ENCODE data around the gene RNPS1.
"Not testable (repeated sequence)": the region's sequence is repeated elsewhere in the genome, so short reads cannot be mapped to it uniquely, and the experiment has no call there.

Gene RNPS1

GRCh38 chr16:2282262-2282661, 14.3 kb upstream of the RNPS1 start:
- no peak for DNase-seq

GRCh38 chr16:2280981-2281542, 13.1 kb upstream of the RNPS1 start:
- no peak for DNase-seq

GRCh38 chr16:2280461-2280860, 12.5 kb upstream of the RNPS1 start:
- DNase-seq, result no peak

DNA sequence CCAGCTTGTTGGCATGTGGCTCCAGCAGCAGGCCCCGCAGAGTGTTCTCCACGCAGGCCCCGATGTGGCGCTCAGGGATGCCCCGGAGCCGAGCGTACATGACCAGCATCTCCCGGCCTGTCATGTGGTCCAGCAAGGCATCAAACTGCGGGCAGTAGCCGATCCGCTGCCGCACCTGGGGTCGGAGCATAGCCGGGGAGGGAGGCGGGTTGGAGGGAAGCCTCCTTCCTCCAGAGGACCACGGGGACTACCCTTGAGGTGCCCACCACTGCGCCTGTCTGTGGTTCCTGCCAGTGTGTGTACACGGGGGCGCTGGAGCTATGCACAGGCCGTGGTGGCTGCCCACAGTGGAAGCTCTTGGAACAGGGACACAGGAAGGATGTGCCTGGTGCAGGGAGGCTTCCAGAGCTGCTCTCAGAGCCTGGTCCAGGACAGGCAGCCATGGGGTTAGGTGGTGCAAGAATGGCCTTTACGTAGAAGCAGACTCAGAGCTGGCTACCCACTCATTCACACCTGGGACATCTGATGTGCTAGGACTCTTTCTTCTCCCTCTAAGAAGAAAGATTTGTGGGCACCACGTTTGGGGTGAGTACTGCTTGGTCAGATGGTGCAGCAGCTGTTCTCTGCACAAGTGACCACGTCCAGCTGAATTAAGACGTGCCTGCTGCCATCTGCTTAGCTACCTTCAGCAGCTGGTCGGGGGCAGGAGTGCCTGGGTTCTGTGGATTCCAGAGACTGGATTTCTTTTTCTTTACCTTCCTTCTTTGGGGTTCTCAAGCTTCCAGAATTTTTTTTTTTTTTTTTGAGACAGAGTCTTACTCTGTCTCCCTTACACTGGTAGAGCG, 11.3 kb upstream of the RNPS1 start:
- DNase-seq, result no peak

DNA sequence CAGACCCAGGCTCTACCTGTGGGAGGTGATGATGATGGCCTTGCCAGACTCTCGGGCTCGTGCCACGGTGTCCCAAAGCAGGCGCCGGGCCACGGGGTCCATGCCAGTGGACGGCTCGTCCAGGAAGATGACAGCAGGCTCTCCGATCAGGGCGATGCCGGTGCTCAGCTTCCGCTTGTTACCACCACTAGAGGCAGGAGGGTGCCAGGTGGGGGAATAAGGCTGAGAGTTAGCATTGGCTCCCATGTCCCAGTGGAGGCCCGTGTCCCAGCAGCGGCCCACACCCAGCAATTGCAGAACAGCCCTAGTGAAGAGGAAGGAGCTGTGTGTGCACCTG, 10.3 kb upstream of the RNPS1 start:
- DNase-seq, result no peak

- DNase-seq, result no peak
Observed at GRCh38 chr16:2277466-2278271, 9.7 kb upstream of the RNPS1 start.

GRCh38 chr16:2276368-2277195, 8.7 kb upstream of the RNPS1 start:
- DNase-seq, result no peak

DNA sequence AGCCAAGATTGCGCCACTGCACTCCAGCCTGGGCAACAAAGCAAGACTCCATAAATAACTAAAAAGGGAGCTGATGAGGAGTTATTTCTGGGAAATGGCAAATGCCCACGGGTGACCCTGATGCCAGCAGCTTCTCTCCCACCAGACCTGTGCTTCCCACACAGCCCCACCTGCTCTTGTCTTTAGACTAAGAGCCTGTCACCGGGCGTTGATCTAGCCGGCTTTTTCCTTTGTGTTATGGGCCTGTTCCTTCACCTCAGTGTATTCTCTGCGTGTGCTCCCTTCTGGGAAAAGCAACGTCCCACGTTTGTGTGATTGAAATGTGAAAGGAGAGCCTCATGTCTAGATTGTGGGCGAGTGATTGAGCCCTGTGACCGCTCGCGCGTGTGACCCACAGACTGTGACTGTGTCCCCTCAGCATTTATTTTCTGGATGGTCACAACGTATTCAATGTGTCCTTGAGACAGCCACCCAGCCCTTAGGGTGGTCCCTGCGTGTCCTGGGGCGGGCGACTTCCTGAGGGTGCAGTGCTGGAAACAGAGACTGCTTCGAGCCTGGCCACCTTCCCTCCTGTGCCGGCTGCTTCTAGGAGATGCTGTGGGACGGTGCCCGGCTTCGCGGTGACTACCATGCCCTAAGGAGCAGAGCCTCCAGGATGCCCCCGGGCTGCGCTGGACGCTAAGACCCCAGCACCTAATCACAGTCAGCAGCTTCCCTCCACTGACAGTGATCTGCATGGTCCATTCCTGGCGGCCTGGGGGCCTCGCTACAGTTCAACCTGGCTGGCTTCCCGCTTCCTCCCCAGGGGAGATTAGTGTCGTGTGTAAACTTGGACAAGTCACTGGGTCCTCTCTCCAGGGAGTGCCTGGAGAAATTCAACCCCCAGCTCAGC, 7.8 kb upstream of the RNPS1 start:
- no peak for DNase-seq

GRCh38 chr16:2273931-2274330, 6.0 kb upstream of the RNPS1 start:
- no peak for DNase-seq

DNA sequence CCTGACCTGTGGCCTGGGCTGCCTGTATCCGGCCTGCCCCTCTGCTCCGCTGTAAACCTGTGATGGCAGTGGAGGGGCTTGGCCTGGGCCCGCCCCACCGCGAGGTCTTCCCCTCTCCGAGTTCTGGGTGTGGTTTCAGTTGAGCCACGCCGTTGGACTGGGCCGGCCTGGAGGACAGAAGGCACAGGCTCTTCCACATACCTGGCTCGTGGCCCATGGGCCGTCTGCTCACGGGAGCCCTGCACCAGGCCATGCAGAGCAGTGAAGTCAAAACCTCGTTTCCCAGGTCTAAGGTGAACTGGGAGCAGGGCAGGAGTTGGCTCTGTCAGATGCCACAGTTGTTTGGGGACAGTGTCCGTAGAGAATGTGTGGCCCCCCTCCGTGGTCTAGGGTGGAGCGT, 5.6 kb upstream of the RNPS1 start:
- no peak for DNase-seq

GRCh38 chr16:2271848-2272461, 4.0 kb upstream of the RNPS1 start:
- DNase-seq, result no peak

DNA sequence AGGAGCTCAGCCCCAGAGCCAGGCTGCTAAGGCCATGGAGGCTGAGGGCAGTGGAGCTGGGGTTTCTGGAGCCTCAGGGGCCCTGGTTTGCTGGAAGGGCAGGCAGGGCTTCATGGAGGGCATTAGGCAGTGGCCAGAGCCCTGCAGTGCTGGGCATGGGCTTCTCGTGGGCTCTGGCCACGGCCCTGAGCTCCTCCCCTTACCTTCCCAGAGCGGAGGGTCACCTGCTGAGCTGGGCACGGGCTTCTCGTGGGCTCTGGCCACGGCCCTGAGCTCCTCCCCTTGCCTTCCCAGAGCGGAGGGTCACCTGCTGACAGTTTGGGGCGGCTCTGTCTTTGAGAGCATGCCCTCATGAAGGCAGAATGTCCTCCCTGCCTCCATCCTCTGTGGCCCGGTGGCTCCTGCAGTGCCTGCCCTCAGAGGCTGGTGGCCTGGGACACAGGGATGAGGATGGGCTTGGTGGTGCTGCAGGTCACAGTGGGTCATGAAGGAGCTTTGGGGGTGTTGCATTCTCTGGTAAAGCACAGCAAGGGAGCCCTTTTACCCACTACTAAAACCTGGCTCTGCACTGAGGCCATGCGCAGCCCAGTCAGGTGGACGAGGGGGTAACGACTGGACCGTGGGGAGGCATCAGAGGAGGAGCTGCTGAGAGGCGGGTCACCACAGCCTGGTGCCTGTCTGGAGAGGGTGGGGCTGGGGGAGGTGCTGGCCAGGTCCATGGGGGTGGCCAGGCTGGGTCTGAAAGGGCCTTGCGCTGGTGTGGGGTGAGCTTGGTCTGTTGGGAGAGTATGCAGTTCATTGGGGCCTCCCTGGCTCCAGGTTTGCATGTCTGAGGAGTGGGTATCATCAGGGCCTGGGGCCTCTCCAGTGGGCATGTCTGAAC, 2.9 kb upstream of the RNPS1 start:
- DNase-seq, result no peak

GRCh38 chr16:2270070-2270462, 2.1 kb upstream of the RNPS1 start:
- DNase-seq, result no peak

DNA sequence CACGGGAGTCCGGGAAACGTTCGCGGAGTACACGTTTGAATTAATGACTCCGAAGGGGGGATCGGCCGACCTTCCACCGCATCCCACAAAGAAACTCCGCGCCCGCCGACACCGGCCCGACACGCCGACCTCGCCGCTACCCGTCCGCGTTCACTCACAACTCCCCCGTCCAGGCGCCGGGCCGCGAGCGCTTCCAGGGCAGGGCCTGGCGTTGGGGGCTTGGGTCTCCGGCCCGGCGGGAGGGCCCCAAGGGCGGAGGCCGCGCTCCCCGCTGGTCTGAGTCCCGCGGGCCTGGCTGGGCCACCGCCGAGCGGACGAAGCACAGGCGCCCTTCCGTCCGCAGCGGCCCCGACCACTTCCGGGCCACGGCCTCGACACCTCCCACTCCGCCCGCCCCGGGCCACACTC, 417 bp downstream of the RNPS1 start:
- DNase-seq, result peak in 1 of 2 experiments; percentile 93

- DNase-seq, result not testable (repeated sequence)
Observed at GRCh38 chr16:2266887-2267286, 1.0 kb downstream of the RNPS1 start.

DNA sequence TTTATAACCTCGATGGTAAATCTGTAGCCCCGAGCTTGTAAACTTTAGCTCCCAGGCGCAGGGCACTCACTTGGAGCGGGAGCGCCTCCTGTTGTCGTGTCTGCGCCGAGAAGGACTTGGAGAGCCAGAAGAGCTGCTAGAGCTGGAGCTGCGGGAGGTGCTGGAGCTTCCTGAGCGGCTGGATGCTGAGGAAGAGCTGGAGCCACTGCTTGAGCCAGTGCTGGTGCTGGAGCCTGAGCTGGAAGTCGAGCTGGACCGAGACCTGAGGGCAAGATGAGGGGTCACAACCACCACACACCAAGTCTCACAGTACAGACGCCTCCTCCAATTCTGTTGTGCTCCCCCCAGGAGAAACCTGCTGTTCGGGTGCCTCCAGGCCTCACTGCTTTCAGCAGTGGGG, 4.9 kb downstream of the RNPS1 start:
- not testable (repeated sequence) for DNase-seq

DNA sequence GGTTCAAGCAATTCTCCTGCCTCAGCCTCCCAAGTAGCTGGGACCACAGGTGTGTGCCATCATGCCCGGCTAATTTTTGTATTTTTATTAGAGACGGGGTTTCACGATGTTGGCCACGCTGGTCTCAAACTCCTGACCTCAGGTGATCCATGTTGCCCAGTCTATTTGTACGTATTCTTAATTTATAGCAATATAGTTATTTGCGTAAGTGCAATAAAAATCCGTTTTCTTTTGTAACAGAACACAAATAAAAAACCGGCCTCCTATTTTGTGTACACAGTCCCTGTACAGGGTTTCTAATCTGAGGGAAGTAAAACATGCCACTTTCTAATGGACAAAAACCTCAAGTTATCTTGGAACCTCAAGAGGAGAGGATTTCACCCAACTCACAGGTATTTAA, 7.7 kb downstream of the RNPS1 start:
- no peak for DNase-seq

- not testable (repeated sequence) for DNase-seq
Observed at GRCh38 chr16:2258530-2258929, 9.4 kb downstream of the RNPS1 start.

DNA sequence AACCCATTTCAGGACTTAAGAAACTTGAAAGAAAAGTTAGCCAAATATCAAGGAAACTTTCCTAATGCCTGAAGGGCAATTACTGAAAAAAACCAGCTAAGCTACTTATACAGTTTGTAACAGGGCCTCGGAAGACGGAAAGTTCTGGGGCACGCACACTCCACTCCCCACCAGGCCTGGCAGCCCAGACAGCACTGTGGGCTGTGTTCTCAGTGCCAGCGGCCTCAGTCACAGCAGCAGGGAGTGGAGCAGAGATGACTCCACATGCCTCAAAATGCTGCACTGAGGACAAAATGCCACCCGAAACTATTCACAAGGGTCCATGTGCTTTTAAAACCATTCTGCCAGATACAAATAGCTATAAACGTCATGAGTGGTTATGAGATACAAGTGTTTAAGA, 10.2 kb downstream of the RNPS1 start:
- DNase-seq, result no peak

DNA sequence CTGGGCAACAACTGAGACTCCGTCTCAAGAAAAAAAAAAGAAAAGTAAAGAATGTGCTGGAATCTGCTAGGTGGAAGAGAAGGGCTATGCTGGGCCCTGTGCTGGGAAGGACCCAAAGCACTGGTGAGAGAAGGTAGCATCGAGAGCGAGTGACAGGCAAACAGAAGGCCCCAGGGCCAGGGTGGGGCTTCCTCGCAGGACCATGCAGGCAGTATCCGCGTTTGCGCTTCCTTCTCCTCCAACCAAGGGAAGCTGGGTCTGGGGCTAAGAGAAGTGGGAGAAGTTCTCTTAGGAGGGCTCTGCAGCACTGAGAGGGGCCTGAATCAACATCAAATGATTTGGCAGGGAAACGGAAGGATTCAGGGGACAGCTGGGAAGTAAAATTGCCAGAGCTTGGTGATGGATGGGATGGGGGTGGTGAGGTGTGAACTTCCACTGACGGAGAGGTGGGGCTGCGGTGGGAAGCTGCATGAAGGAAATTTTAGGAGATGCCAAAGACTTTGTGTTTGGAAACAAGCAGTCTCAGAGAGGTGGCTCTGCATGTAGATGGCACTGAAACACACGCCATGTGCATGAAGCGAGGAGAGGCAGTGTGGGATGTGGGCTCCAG, 11.3 kb downstream of the RNPS1 start:
- no peak for DNase-seq
